SK-N-SH treated with all-trans-retinoic acid at 6 μM for 48 hours (cell line): ENCODE results near the gene WDR44.

Experiments
- ARNTL ChIP-seq: fragments of 450-650 bp; formaldehyde crosslinking; IDR thresholded peaks from 2 replicates; pipeline ENCODE4 v1.5.0; 2020; ENCODE audit warnings: low read depth, mild to moderate bottlenecking, moderate library complexity, borderline replicate concordance
- CSDC2 ChIP-seq: fragments of 250-450 bp; sonication (Bioruptor Pico); IDR thresholded peaks from 2 replicates; pipeline ENCODE4 v1.5.0; 2020; ENCODE audit warnings: mild to moderate bottlenecking, moderate library complexity
- PATZ1 ChIP-seq: fragments of 250-450 bp; sonication (Bioruptor Pico); IDR thresholded peaks from 2 replicates; pipeline ENCODE4 v1.8.0; 2020; ENCODE audit warnings: mild to moderate bottlenecking, moderate library complexity, borderline replicate concordance
- POU6F1 ChIP-seq: fragments of 250-450 bp; sonication (Bioruptor Pico); IDR thresholded peaks from 2 replicates; pipeline ENCODE4 v1.8.0; 2021; ENCODE audit warnings: low read depth, mild to moderate bottlenecking, moderate library complexity, borderline replicate concordance
- RARB ChIP-seq: fragments of 250-450 bp; sonication (Bioruptor Pico); IDR thresholded peaks from 2 replicates; pipeline ENCODE4 v1.8.0; 2021; ENCODE audit warnings: mild to moderate bottlenecking, moderate library complexity
- SNAI2 ChIP-seq: fragments of 250-450 bp; sonication (Bioruptor Pico); IDR thresholded peaks from 2 replicates; pipeline ENCODE4 v1.5.0; 2020; ENCODE audit warnings: mild to moderate bottlenecking, moderate library complexity
- ZFP3 ChIP-seq: fragments of 250-450 bp; sonication (Bioruptor Pico); IDR thresholded peaks from 2 replicates; pipeline ENCODE4 v1.5.0; 2020; ENCODE audit warnings: mild to moderate bottlenecking, moderate library complexity
- ZFP30 ChIP-seq: fragments of 450-650 bp; formaldehyde crosslinking; IDR thresholded peaks from 2 replicates; pipeline ENCODE4 v1.5.0; 2022; ENCODE audit warnings: mild to moderate bottlenecking, moderate library complexity

GRCh38 chrX:118370921-118371624, 25.2 kb downstream of the WDR44 start:
- TF ChIP-seq ZFP30 (CRISPR knock-in tag): no peak
- no peak for TF ChIP-seq RARB (CRISPR knock-in tag)
- TF ChIP-seq ARNTL (CRISPR knock-in tag): no peak
- no peak for TF ChIP-seq CSDC2
- no peak for TF ChIP-seq SNAI2
- no peak for TF ChIP-seq ZFP3
- TF ChIP-seq POU6F1 (CRISPR knock-in tag): no peak
- TF ChIP-seq PATZ1 (CRISPR knock-in tag): no peak
